Nephron (organoid): Measurements from ENCODE around the gene SRSF9.
"Not testable (repeated sequence)": the region's sequence is repeated elsewhere in the genome, so short reads cannot be mapped to it uniquely, and the experiment has no call there.

ENCODE experiments used
- H3K27ac Mint-ChIP-seq, 3 experiments: 2 replicates each; pipeline ENCODE4 v1.8.0; 2020; ENCODE audit warnings: mixed read lengths in 3 of 3, mild to moderate bottlenecking in 2 of 3, moderate library complexity in 1 of 3
- H3K27me3 Mint-ChIP-seq: 2 replicates; pipeline ENCODE4 v1.8.0; 2021; ENCODE audit warnings: low read depth, mild to moderate bottlenecking, moderate library complexity, mixed read lengths
- H3K36me3 Mint-ChIP-seq: 2 replicates; pipeline ENCODE4 v1.8.0; 2020; ENCODE audit warnings: low read depth, mixed read lengths
- H3K4me1 Mint-ChIP-seq: 2 replicates; pipeline ENCODE4 v1.8.0; 2020; ENCODE audit warnings: mixed read lengths
- H3K4me3 Mint-ChIP-seq, 3 experiments: 2 replicates each; pipeline ENCODE4 v1.8.0; 2020; ENCODE audit warnings: mild to moderate bottlenecking in 3 of 3, mixed read lengths in 3 of 3, moderate library complexity in 2 of 3
- H3K9me3 Mint-ChIP-seq: 2 replicates; pipeline ENCODE4 v1.8.0; 2020; ENCODE audit warnings: mixed read lengths
- TF ChIP-seq, protein P1 (sequence below), 3 experiments: fragments of 200-600 bp; sonication (generic); IDR thresholded peaks; one replicate each; pipeline ENCODE4 v1.5.0; 2021; ENCODE audit warnings: antibody characterized with exemption in 3 of 3; ENCODE audit not compliant: unreplicated experiment in 3 of 3

SRSF9 gene

DNA sequence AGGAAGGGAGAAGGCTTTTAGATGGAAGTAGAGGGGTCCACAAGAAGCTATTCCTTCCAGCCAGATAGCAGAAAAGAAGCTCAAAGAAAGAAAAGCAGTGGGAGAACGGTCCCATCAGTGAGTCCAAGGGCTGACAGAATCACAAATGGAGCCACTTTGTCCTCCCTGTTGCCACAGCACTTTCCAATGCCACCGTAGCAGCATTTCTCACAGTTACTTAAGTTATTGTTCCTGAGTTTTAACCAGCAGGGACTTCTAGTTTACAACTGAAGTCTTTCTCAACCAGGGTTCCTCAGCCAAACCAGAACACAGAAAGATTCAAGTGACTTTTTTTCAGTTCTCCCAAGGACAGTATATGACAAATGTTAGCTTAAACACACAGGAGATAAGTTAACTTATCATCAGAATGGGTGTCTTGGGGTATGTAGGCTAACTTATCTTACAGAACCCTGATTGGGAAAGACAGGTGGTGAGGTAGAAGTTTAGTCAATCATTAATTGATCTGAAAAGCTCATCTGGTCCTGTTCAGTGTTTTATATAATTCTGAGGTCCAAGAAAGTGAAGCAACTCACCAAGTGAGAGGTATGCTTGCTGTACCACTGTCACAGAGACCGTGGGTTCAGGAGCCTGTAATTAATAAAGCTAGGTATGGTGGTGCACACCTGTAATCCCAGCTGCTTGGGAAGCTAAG, 16.3 kb downstream of the SRSF9 start:
- Mint-ChIP-seq H3K4me3 (no peak overlapping the region), H3K27me3 (no peaks in the 10 kb centered on the region), H3K4me1 (no peaks in the 10 kb centered on the region), H3K9me3 (no peaks in the 10 kb centered on the region), H3K27ac (no peak overlapping the region), H3K36me3 (peaks cover 47% of the 10 kb centered on the region)
- TF ChIP-seq, protein P1, sequence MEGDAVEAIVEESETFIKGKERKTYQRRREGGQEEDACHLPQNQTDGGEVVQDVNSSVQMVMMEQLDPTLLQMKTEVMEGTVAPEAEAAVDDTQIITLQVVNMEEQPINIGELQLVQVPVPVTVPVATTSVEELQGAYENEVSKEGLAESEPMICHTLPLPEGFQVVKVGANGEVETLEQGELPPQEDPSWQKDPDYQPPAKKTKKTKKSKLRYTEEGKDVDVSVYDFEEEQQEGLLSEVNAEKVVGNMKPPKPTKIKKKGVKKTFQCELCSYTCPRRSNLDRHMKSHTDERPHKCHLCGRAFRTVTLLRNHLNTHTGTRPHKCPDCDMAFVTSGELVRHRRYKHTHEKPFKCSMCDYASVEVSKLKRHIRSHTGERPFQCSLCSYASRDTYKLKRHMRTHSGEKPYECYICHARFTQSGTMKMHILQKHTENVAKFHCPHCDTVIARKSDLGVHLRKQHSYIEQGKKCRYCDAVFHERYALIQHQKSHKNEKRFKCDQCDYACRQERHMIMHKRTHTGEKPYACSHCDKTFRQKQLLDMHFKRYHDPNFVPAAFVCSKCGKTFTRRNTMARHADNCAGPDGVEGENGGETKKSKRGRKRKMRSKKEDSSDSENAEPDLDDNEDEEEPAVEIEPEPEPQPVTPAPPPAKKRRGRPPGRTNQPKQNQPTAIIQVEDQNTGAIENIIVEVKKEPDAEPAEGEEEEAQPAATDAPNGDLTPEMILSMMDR (IDR thresholded peaks at IDR 0.05; ENCODE audit: unreplicated experiment in 3 of 3), result no peak

DNA sequence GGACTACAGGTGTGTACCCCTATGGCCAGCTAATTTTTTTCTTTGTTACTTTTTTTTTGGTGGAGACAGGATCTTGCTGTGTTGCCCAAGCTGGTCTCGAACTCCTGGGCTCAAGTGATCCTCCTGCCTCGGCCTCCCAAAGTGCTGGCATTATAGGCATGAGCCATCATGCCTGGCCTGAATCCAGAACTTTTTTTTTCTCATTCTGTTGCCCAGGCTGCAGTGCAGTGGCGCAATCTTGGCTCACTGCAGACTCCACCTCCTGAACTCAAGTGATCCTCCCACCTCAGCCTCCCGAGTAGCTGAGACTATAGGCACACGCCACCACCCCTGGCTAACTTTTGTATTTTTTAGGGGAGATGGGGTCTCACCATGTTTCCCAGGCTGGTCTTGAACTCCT, 17.0 kb downstream of the SRSF9 start:
- not testable (repeated sequence) for H3K4me1 Mint-ChIP-seq, H3K4me3 Mint-ChIP-seq, H3K27me3 Mint-ChIP-seq, H3K9me3 Mint-ChIP-seq, H3K27ac Mint-ChIP-seq
- H3K36me3 Mint-ChIP-seq, result peaks cover 45% of the 10 kb centered on the region

DNA sequence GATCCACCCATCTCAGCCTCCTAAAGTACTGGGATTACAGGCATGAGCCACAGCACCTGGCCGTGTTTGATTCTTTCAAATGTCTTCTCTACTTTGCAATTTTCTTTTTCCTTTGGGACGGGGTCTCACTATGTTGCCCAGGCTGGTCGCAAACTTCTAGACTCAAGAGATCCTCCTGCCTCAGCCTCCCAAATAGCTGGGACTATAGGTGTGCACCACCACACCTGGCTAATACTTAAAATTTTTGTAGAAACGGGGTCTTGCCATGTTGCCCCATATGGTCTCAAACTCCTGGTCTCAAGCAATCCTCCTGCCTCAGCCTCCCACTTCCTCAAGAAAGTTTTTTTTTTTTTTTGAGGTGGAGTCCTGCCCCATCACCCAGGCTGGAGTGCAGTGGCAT, 21.6 kb downstream of the SRSF9 start:
- Mint-ChIP-seq H3K27ac (peak overlapping the region in 1 of 3 experiments; percentile 95), H3K27me3 (no peaks in the 10 kb centered on the region), H3K36me3 (peaks cover 23% of the 10 kb centered on the region), H3K4me3 (peak overlapping the region; percentile 95 to 99 (median 97)), H3K4me1 (peaks cover 19% of the 10 kb centered on the region), H3K9me3 (no peaks in the 10 kb centered on the region)
- TF ChIP-seq, protein P1 (IDR thresholded peaks at IDR 0.05; ENCODE audit: unreplicated experiment in 3 of 3), result no peak

DNA sequence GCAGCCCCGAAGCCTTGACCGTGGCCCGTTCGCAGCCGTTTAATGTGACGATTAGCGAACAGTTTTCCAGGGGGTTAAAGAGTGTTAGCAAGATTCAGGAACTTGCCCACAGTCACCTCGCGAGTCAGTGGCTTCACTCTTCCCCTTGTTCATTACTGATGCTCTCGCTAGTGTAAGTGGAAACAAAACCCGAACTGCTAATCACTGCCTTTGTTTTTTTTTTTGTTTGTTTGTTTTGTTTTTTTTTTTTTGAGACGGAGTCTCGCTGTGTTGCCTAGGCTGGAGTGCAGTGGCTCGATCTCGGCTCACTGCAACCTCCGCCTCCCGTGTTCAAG, 22.7 kb downstream of the SRSF9 start:
- Mint-ChIP-seq H3K36me3 (peaks cover 26% of the 10 kb centered on the region), H3K27ac (peak overlapping the region in 2 of 3 experiments; percentile 95 to 96), H3K4me1 (peaks cover 19% of the 10 kb centered on the region), H3K4me3 (peak overlapping the region; percentile 95 to 99 (median 97))
- H3K27me3 Mint-ChIP-seq, H3K9me3 Mint-ChIP-seq: not testable (repeated sequence)

DNA sequence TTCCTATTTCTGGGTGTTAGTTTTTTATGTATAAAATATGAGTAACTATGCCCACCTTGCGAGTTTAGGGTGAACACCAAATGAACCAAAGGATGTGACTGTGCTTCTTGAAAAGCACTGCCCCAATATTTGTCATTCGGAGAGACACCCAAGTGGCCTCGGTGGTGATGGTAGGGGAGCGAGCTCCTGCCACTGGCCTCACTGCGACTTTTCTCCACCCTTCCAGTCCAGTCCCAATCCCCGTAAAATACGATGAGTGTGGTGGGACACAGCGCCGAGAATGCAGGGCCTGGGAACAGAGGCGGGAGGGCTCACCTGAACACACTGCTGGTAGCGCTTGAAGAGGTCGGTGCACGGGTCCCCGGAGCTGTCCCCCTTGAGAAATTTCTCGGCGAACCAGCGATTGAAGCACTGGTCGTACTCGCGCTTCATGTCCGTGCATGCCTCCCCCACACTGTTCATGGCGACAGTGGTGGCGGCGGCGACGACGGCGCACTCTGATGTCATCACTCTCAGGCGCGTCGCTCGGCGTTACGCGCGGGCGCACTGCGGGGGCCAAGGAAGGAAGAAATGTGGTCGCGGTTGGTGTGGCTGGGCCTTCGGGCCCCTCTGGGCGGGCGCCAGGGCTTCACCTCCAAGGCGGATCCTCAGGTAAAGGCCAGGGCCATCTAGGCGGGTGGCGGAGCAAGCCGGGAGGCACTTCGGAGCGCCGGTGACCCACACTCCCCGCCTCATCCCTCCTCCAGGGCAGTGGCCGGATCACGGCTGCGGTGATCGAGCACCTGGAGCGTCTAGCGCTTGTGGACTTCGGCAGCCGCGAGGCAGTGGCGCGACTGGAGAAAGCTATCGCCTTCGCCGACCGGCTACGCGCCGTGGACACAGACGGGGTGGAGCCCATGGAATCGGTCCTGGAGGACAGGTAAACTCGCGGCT, 23.4 kb downstream of the SRSF9 start, which contains the start of the genes GATC and TRIAP1:
GATC (plus strand) TSS at position 534 of the 933 bp plus-strand sequence; CDS start at position 571, 37 bp downstream.
TRIAP1 (minus strand) TSS at position 474 of the 933 bp plus-strand sequence; CDS start at position 462, 12 bp downstream.
- H3K9me3 Mint-ChIP-seq, result no peaks in the 10 kb centered on the region
- H3K27ac Mint-ChIP-seq, result peak within 1 kb of the TSS; percentile 87 to 96 (median 95)

DNA sequence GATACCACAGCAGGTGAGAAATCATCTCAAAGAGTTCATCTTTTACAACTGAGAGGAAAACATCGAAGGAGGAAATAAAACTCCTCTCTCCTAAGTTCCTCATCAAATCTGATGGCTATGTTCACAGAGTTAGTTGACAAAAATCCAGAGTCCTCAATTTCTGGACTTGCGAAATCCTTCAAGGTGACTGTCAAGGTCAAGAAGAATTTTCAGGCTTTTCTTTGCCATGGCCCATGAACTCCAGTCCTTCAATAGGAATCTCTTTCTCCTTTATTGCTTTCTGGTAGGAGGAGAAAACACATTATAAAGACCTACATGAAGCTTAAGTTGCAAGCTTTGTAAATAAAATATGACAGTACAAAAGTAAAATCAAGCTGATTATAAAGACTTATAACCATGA, 24.9 kb downstream of the SRSF9 start:
- H3K4me3 Mint-ChIP-seq, result peak overlapping the region; percentile 95 to 99 (median 97)
- H3K4me1 Mint-ChIP-seq, result peaks cover 27% of the 10 kb centered on the region

More for the DNA sequence above, 23.4 kb downstream of the SRSF9 start, which contains the start of the genes GATC and TRIAP1:
- H3K4me1 Mint-ChIP-seq, result peaks cover 19% of the 10 kb centered on the region
- TF ChIP-seq, protein P1 (IDR thresholded peaks at IDR 0.05; ENCODE audit: unreplicated experiment in 3 of 3), result no peak
- H3K36me3 Mint-ChIP-seq, result peaks cover 32% of the 10 kb centered on the region
- peak within 1 kb of the TSS; percentile 95 to 99 (median 97) for H3K4me3 Mint-ChIP-seq
- H3K27me3 Mint-ChIP-seq, result no peaks in the 10 kb centered on the region

More for the DNA sequence above, 24.9 kb downstream of the SRSF9 start:
- Mint-ChIP-seq H3K36me3 (peaks cover 34% of the 10 kb centered on the region), H3K27me3 (no peaks in the 10 kb centered on the region), H3K27ac (peak overlapping the region in 2 of 3 experiments; percentile 87 to 96), H3K9me3 (no peaks in the 10 kb centered on the region)
- TF ChIP-seq, protein P1 (IDR thresholded peaks at IDR 0.05; ENCODE audit: unreplicated experiment in 3 of 3), result no peak
